GM18498 (cell line): ENCODE measurements around the gene BIRC5.
"Not testable (repeated sequence)": the region's sequence is repeated elsewhere in the genome, so short reads cannot be mapped to it uniquely, and the experiment has no call there.

ENCODE experiments used
- ATAC-seq: cut with Tn5 transposase; IDR thresholded peaks from one replicate; pipeline ENCODE4 v1.9.1; 2021; ENCODE audit warnings: mild to moderate bottlenecking, moderate library complexity; ENCODE audit not compliant: unreplicated experiment

BIRC5 gene

GRCh38 chr17:78238823-78239488 lies 24.9 kb downstream of the BIRC5 start:
- ATAC-seq = no peak

GRCh38 chr17:78239489-78239931 lies 25.5 kb downstream of the BIRC5 start:
- ATAC-seq = no peak

GRCh38 chr17:78240012-78240655 lies 26.1 kb downstream of the BIRC5 start:
- ATAC-seq = no peak

GRCh38 chr17:78240839-78241238 lies 26.8 kb downstream of the BIRC5 start:
- no peak for ATAC-seq

- ATAC-seq = no peak
These were observed 27.4 kb downstream of the BIRC5 start for GRCh38 chr17:78241277-78242023.

GRCh38 chr17:78242024-78242742 lies 28.1 kb downstream of the BIRC5 start:
- no peak for ATAC-seq

- no peak for ATAC-seq
These were observed 33.3 kb downstream of the BIRC5 start for GRCh38 chr17:78247304-78247703.

- no peak for ATAC-seq
These were observed 34.2 kb downstream of the BIRC5 start for GRCh38 chr17:78248051-78248914.

GRCh38 chr17:78249074-78249817 lies 35.2 kb downstream of the BIRC5 start:
- ATAC-seq = no peak

GRCh38 chr17:78249818-78250806 lies 36.1 kb downstream of the BIRC5 start:
- ATAC-seq = no peak

- ATAC-seq = peak; percentile 60
These were observed 37.1 kb downstream of the BIRC5 start for GRCh38 chr17:78250891-78251772.

GRCh38 chr17:78251773-78252103 lies 37.7 kb downstream of the BIRC5 start:
- no peak for ATAC-seq

GRCh38 chr17:78252111-78252634 lies 38.1 kb downstream of the BIRC5 start:
- ATAC-seq = no peak

GRCh38 chr17:78252701-78253635 lies 38.9 kb downstream of the BIRC5 start:
- no peak for ATAC-seq

- not testable (repeated sequence) for ATAC-seq
These were observed 39.5 kb downstream of the BIRC5 start for GRCh38 chr17:78253636-78253945.

GRCh38 chr17:78253946-78254672 lies 40.1 kb downstream of the BIRC5 start:
- ATAC-seq = peak; percentile 63
